Nephron progenitor cell (in vitro differentiated cells): Measurements from ENCODE around the gene TEDC1.

Experiments used
- DNase-seq: peaks from one replicate; pipeline ENCODE4 v3.0.0; 2021
- H3K27ac Mint-ChIP-seq: 2 replicates; pipeline ENCODE4 v1.8.0; 2021; ENCODE audit warnings: mild to moderate bottlenecking, moderate library complexity, mixed read lengths
- H3K27me3 Mint-ChIP-seq: 2 replicates; pipeline ENCODE4 v1.8.0; 2021; ENCODE audit warnings: mild to moderate bottlenecking, low read depth, mixed read lengths; ENCODE audit not compliant: poor library complexity
- H3K36me3 Mint-ChIP-seq: 2 replicates; pipeline ENCODE4 v1.8.0; 2021; ENCODE audit warnings: low read depth, mixed read lengths
- H3K4me1 Mint-ChIP-seq: 2 replicates; pipeline ENCODE4 v1.8.0; 2021; ENCODE audit warnings: mixed read lengths
- H3K4me3 Mint-ChIP-seq: 2 replicates; pipeline ENCODE4 v1.8.0; 2021; ENCODE audit warnings: mild to moderate bottlenecking, moderate library complexity, mixed read lengths
- H3K9me3 Mint-ChIP-seq: 2 replicates; pipeline ENCODE4 v1.8.0; 2021; ENCODE audit warnings: mild to moderate bottlenecking, moderate library complexity, mixed read lengths
- CTCF ChIP-seq: fragments of 200-600 bp; sonication (generic); IDR thresholded peaks from 2 replicates; pipeline ENCODE4 v1.5.0; 2021; ENCODE audit warnings: antibody characterized with exemption

The TEDC1 gene

GRCh38 chr14:105501504-105502291 lies 10.7 kb downstream of the TEDC1 start:
- Mint-ChIP-seq H3K4me3 (no peak overlapping the region), H3K9me3 (no peaks in the 10 kb centered on the region), H3K36me3 (no peaks in the 10 kb centered on the region), H3K27ac (no peak overlapping the region), H3K27me3 (peaks cover 5% of the 10 kb centered on the region), H3K4me1 (peaks cover 16% of the 10 kb centered on the region)
- no peak for DNase-seq
- TF ChIP-seq CTCF, result no peak

- TF ChIP-seq CTCF, result no peak
- H3K27me3 Mint-ChIP-seq, result peaks cover 14% of the 10 kb centered on the region
- H3K9me3 Mint-ChIP-seq, result peaks cover under 1% of the 10 kb centered on the region
- peak overlapping the region; percentile 59 for H3K27ac Mint-ChIP-seq
- no peak overlapping the region for H3K4me3 Mint-ChIP-seq
- no peak for DNase-seq
- H3K36me3 Mint-ChIP-seq, result no peaks in the 10 kb centered on the region
- H3K4me1 Mint-ChIP-seq, result peaks cover 16% of the 10 kb centered on the region
Measured at GRCh38 chr14:105502446-105503295, 11.6 kb downstream of the TEDC1 start.

GRCh38 chr14:105503296-105503640 lies 12.2 kb downstream of the TEDC1 start:
- no peaks in the 10 kb centered on the region for H3K36me3 Mint-ChIP-seq
- no peak overlapping the region for H3K4me3 Mint-ChIP-seq
- H3K27me3 Mint-ChIP-seq, result peaks cover 20% of the 10 kb centered on the region
- H3K9me3 Mint-ChIP-seq, result peaks cover 4% of the 10 kb centered on the region
- TF ChIP-seq CTCF, result no peak
- H3K27ac Mint-ChIP-seq, result no peak overlapping the region
- H3K4me1 Mint-ChIP-seq, result peaks cover 16% of the 10 kb centered on the region
- DNase-seq, result no peak

GRCh38 chr14:105503935-105504692 lies 13.1 kb downstream of the TEDC1 start:
- Mint-ChIP-seq H3K36me3 (no peaks in the 10 kb centered on the region), H3K4me1 (peaks cover 16% of the 10 kb centered on the region), H3K27ac (no peak overlapping the region), H3K9me3 (peaks cover 4% of the 10 kb centered on the region), H3K27me3 (peaks cover 25% of the 10 kb centered on the region), H3K4me3 (no peak overlapping the region)
- DNase-seq, result no peak
- no peak for TF ChIP-seq CTCF

- H3K4me3 Mint-ChIP-seq, result no peak overlapping the region
- peaks cover 34% of the 10 kb centered on the region for H3K27me3 Mint-ChIP-seq
- no peak for TF ChIP-seq CTCF
- no peak for DNase-seq
- peaks cover 13% of the 10 kb centered on the region for H3K4me1 Mint-ChIP-seq
- no peak overlapping the region for H3K27ac Mint-ChIP-seq
- H3K9me3 Mint-ChIP-seq, result peaks cover 4% of the 10 kb centered on the region
- no peaks in the 10 kb centered on the region for H3K36me3 Mint-ChIP-seq
Measured at GRCh38 chr14:105505101-105505500, 14.1 kb downstream of the TEDC1 start.
